Skeletal muscle satellite cell (primary cell): ENCODE measurements around the gene TMEM163.

Source experiments
- H3K27me3 ChIP-seq: 2 replicates; pipeline ENCODE4 v1.7.0; 2013; ENCODE audit warnings: low read length; ENCODE audit not compliant: control insufficient read depth, insufficient read depth
- H3K36me3 ChIP-seq: 2 replicates; pipeline ENCODE4 v1.7.0; 2013; ENCODE audit warnings: mild to moderate bottlenecking, control low read depth, low read length; ENCODE audit not compliant: insufficient read depth
- H3K4me1 ChIP-seq: 2 replicates; pipeline ENCODE4 v1.7.0; 2013; ENCODE audit warnings: low read length; ENCODE audit not compliant: control insufficient read depth, insufficient read depth
- H3K4me2 ChIP-seq: 2 replicates; pipeline ENCODE4 v1.7.0; 2013; ENCODE audit warnings: mild to moderate bottlenecking, low read length
- H3K4me3 ChIP-seq: 2 replicates; pipeline ENCODE4 v1.7.0; 2013; ENCODE audit warnings: low read length
- H3K9ac ChIP-seq: 2 replicates; pipeline ENCODE4 v1.7.0; 2013; ENCODE audit warnings: mild to moderate bottlenecking, low read depth, low read length, moderate library complexity
- H3K9me3 ChIP-seq: replicated peaks from 2 replicates; pipeline ENCODE4 v1.7.0; 2013; ENCODE audit warnings: mild to moderate bottlenecking, control low read depth, low read length

TMEM163 gene

DNA sequence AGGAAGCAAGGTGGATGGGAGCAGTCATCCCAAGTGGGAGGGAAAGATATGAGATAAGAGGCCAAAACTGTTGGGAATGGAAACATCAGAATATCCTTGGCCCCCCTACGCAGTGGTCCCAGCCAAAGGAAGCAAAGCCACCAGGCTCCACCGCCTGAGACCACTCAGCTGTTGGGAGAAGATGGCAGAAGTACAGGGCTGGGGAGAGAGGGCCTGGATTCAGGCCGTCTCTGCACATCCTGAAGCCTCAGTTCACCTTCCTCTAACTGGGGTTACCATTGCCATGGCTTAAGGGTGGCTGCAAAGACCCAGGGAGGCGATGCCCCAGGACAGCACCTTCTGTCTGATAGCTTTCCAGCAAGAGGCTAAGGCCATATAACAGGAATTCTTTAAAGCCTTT is 271.1 kb downstream of the TMEM163 start:
- Histone ChIP-seq H3K4me1 (peaks cover 16% of the 10 kb centered on the region), H3K9me3 (no peaks in the 10 kb centered on the region), H3K36me3 (no peaks in the 10 kb centered on the region), H3K27me3 (no peaks in the 10 kb centered on the region), H3K9ac (no peak overlapping the region), H3K4me2 (no peak overlapping the region), H3K4me3 (no peak overlapping the region)

DNA sequence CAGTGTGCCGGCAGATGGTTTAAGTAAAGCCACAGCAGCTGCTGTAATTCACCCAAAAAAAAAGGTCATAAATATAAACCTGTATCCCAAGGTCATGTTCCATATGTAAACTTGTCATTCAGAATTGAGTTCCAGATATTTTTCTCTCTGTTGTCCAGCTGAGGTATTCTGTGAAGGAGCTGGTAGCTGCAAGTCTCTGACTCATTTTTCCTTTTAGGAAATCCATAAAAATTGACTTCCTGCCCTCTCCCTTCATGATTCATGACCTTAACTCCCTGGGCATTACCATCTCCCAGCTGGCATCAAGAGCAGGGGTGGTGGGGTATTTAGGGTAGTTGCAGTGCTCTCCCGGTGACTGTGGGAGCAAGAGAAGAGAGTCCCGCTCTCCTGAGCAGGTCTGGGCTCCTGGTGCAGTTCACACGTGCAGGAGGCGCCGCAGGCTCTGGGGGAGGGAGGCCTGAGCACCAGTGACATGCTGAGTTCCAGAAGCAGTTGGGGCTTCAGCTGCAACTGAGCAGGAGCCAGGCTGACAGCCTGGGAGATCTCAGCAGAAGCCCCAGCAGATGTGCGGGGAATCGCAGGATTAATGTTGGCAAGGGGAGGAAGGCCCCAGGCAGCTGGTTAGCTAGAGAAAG is 272.3 kb downstream of the TMEM163 start:
- Histone ChIP-seq H3K27me3 (no peaks in the 10 kb centered on the region), H3K36me3 (no peaks in the 10 kb centered on the region), H3K4me3 (no peak overlapping the region), H3K4me2 (peak overlapping the region; percentile 22), H3K9ac (no peak overlapping the region), H3K4me1 (peaks cover 16% of the 10 kb centered on the region), H3K9me3 (no peaks in the 10 kb centered on the region)

DNA sequence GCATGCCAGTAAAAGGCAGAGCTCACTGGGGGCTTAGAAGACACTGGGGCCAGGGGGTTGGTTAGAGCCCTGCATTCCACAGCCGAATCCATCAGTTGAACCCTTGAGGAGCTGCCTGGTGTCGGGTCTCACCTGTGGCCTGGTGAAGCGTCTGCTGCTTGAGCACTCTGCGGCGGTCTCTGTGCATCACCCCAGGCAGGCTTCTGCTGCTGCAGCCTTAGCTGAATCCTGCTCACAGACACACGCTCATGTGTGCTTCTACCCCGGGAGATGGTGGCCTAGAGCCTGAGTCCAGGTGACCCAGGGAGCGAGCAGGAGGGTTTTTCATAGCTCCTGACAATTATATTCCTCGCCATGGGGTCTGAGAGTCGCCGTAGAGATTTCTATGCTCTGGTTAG is 272.8 kb downstream of the TMEM163 start:
- peak overlapping the region; percentile 22 for H3K4me2 ChIP-seq
- no peak overlapping the region for H3K4me3 ChIP-seq
- H3K9me3 ChIP-seq = no peaks in the 10 kb centered on the region
- H3K9ac ChIP-seq = no peak overlapping the region
- H3K36me3 ChIP-seq = no peaks in the 10 kb centered on the region
- H3K4me1 ChIP-seq = peaks cover 16% of the 10 kb centered on the region
- H3K27me3 ChIP-seq = no peaks in the 10 kb centered on the region

DNA sequence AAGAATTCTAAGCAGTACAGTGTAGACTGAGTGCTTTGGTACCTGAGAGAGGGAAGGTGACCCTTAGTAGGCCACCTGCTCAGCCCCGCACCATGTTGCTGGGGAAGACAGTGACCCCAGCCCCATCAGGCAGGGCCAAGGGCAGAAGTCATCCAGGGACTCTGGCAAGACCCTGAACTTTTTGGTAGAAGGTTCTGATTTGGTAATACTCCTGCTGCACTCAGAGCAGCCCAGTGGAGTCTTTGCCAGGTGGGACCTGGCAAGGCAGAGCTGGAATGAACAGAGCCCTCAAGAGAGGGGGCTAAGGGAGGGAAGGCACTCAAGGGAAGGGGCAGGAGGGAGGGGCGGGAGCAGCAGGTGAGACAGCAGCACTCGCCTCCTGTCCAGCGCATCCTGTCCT is 273.7 kb downstream of the TMEM163 start:
- Histone ChIP-seq H3K27me3 (no peaks in the 10 kb centered on the region), H3K4me1 (peaks cover 16% of the 10 kb centered on the region), H3K9me3 (no peaks in the 10 kb centered on the region), H3K4me2 (no peak overlapping the region), H3K36me3 (no peaks in the 10 kb centered on the region), H3K4me3 (no peak overlapping the region), H3K9ac (no peak overlapping the region)

DNA sequence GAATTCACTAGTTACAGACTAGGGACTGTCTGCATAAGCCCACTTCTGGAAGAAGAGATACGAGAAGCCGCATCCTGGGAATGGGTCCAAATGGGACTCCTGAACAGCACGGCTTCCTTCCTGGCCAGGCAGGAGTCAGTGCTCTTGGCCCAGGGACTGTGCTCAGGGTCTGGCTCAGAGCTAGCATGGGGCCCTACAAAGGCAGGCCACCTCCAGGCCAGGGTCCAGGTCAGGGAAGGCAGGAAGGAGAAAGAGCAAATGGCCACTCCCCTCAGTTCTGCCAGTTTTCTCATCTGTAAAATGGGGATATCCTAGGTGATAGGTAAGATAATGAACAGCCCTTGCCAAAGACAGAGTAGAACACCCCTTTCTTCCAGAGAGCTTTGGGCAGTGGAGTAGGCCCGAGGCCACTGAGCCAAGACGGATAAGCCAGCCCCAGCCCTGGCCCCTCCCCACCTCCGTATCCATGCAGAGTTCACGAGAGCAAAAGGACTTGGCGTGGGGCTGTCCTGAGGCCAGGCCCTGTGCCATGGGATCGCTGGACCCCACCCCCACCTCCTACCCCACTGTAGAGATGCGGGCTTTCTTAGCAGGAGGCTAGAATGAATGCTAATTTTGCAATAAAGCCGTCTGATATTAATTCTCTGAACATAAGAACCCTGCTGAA is 274.9 kb downstream of the TMEM163 start:
- Histone ChIP-seq H3K4me2 (no peak overlapping the region), H3K36me3 (no peaks in the 10 kb centered on the region), H3K9me3 (no peaks in the 10 kb centered on the region), H3K9ac (no peak overlapping the region), H3K4me1 (peaks cover 16% of the 10 kb centered on the region), H3K27me3 (no peaks in the 10 kb centered on the region), H3K4me3 (no peak overlapping the region)

DNA sequence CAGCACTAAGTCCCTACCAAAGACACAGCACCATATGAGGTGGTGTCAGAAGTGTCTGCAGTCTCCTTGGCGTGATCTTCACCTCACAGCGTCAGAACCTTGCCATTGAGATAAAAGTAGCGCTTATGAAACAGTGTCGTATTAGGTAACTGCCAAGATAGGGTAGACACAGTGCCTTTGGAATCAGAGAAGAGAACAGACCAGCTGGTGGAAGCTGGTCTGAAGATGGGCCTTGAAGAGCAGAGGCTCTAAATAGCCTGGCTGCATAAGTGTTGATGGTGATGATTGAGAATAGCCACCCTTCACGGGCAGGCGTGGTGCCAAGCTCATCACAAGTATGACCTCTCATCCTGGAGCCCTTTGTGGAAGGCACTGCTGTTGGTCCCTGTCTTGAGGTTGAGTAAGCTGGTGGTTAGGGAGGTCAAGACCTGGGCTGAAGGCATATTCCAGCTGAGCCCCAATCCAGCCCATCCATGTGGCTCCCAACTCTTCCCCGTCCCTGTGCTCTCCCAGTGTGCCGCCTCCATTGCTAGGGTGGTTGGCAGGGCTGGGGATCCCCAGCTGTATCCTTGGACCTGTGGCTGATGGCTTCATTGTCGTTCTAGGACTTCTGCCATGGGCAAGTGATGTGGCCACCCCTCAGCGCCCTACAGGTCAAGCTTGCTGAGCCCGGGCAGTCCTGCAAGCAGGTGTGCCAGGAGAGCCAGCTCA is 277.5 kb downstream of the TMEM163 start:
- no peaks in the 10 kb centered on the region for H3K36me3 ChIP-seq

DNA sequence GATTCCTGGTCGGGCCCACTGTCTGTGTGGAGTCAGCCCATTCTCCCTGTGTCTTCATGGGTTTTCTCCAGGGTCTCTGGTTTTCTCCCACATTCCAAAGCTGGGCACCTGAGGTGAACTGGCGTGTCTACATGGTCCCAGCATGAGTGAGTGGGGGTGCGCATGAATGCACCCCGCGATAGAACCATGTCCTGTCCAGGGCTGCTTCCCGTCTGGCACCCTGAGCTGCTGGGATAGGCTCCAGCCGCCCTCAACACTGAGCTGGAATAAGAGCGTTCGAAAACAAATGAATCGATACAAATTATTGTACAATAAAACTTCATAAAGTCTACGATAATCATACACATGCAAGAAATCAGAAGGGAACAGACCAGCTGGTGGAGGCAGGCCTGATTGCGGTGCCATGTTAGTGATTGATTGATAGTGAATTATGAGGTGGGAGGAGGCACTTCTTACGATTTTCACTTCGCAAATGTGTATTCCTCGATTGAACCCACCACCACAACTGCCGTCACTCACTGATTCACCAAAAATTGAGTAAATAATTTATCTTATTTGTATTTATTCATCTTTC is 278.4 kb downstream of the TMEM163 start:
- Histone ChIP-seq H3K36me3 (no peaks in the 10 kb centered on the region), H3K4me2 (no peak overlapping the region), H3K9me3 (no peaks in the 10 kb centered on the region), H3K4me1 (no peaks in the 10 kb centered on the region), H3K4me3 (no peak overlapping the region), H3K27me3 (no peaks in the 10 kb centered on the region), H3K9ac (no peak overlapping the region)

More for the DNA sequence above, 277.5 kb downstream of the TMEM163 start:
- Histone ChIP-seq H3K27me3 (no peaks in the 10 kb centered on the region), H3K9ac (no peak overlapping the region), H3K4me3 (no peak overlapping the region), H3K9me3 (no peaks in the 10 kb centered on the region), H3K4me2 (no peak overlapping the region), H3K4me1 (peaks cover 8% of the 10 kb centered on the region)

DNA sequence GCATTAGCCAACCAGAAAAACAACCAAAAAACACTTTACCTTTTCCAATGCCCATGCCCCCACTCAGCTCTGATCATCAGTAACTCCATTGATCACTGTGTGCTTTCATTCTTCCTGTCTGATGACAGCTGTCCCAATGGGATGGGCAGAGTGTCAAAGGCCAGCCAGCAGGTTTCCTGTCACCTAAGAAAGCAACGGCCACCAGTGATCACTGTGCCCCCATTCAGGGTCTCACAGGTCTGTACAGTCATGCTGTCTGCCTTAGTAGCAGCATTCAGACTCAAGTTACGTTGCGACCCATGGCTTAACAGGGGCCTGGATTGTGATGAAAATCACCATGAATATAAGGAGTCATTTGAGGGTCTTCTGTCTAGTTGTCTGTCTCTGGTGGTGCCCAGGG is 280.4 kb downstream of the TMEM163 start:
- Histone ChIP-seq H3K9ac (no peak overlapping the region), H3K4me2 (no peak overlapping the region), H3K4me3 (no peak overlapping the region), H3K9me3 (no peaks in the 10 kb centered on the region), H3K36me3 (no peaks in the 10 kb centered on the region), H3K27me3 (no peaks in the 10 kb centered on the region), H3K4me1 (no peaks in the 10 kb centered on the region)

DNA sequence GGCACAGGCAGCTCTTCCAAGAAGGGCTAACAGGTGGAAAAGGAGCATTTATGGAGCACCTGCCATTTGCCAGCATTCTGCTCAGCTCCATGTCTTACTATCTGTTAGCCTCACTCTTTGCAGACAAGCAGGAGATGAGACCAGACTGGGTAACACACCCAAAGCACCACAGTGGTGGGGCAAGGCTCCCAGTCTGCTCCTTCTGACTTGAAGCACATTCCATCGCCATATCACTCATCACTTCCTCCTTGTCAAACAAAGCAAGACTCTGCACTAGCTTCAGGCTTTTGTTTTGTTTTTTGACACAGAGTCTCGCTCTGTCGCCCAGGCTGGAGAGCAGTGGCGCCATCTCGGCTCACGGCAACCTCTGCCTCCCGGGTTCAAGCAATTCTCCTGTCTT is 282.1 kb downstream of the TMEM163 start:
- Histone ChIP-seq H3K36me3 (no peaks in the 10 kb centered on the region), H3K4me2 (no peak overlapping the region), H3K4me1 (peaks cover 9% of the 10 kb centered on the region), H3K9ac (no peak overlapping the region), H3K27me3 (no peaks in the 10 kb centered on the region), H3K9me3 (no peaks in the 10 kb centered on the region), H3K4me3 (no peak overlapping the region)

DNA sequence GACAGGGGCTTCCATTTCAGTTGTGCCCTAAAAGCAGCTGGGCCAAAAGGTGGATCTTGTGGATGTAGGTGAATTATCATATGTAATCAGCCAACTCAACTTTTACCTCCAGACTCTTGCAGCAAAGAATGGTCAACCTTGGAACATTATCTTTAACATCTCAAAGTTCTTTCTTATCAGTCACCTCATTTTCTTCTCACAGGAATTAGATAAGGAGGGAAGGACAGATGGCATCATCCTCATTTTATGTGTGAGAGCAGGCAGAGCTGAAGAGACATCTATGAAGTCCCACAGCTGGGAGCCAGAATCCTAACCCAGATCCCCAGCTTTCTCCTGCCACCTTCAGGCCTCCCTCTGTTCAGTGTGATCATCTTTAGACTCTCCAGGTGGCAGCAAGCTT is 282.9 kb downstream of the TMEM163 start:
- Histone ChIP-seq H3K27me3 (no peaks in the 10 kb centered on the region), H3K4me3 (no peak overlapping the region), H3K9me3 (no peaks in the 10 kb centered on the region), H3K9ac (no peak overlapping the region), H3K36me3 (no peaks in the 10 kb centered on the region), H3K4me1 (peaks cover 11% of the 10 kb centered on the region), H3K4me2 (no peak overlapping the region)

DNA sequence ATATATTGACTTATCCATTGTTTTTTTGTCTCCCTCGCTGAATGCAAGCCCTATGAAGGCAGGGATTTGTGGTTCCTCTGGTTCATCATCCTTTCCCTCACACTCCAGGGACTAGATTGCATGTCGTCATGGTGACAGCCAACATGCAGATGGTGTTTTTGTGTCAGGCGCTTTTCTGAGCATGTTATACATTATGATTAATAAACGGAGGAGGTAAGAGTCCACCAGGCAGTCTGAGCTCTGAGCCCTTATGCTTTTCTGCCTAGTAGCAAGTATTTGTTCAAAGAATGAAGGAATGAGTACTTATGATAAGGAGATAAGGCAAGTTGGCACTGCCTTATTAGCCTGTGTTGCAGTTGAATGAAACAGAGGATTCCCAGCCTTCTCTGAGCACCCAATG is 283.3 kb downstream of the TMEM163 start:
- H3K9ac ChIP-seq = no peak overlapping the region
- no peak overlapping the region for H3K4me3 ChIP-seq
- no peak overlapping the region for H3K4me2 ChIP-seq
- H3K9me3 ChIP-seq = no peaks in the 10 kb centered on the region
- H3K27me3 ChIP-seq = no peaks in the 10 kb centered on the region
- peaks cover 11% of the 10 kb centered on the region for H3K4me1 ChIP-seq
- H3K36me3 ChIP-seq = no peaks in the 10 kb centered on the region
